IPS-11a (cell line): ENCODE data around the gene PSMD9.
A peak's percentile ranks its signal among the peaks of the same experiment; 100 is the strongest.
"Not testable (repeated sequence)": the region's sequence is repeated elsewhere in the genome, so short reads cannot be mapped to it uniquely, and the experiment has no call there.

ENCODE experiments used
- H3K4me3 ChIP-seq: one replicate; pipeline ENCODE4 v1.5.1; 2013; ENCODE audit warnings: low read depth, low read length, control low read depth

The PSMD9 gene

DNA sequence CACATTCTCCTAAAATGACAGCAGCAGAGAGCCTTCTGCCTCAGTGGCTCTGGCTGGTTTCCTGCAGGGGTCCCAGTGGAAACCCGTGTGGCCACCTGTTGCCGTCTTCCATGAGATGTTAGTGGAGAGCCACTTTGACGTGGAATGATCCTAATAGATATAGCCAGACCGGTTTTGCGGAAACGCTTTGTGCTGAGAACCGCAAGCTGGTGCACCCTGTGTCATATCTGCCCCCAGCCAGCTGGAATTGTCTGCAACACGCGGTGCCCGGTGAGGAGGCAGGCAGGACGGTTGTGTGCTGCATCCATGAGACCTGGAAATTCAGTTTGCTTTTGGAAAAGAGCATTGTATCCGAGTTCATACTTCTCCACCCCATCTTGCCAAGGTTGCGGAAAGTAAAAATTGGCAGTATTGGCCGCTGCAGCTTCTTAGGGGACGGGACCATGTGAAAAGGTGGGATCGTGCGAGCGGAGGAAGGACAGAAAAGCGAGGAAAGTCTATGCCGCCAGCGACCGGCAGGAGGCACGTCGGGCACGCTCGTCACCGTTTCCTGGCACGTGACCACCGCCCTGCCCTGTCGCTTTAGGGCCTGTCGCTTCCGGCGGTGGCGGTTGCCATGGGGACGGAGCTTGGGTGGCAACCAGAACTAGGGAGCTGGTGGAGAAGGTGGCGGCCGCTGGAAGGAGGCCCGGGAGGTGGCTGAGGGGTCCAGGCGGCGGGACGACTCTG is 29.5 kb downstream of the PSMD9 start, which contains the start of gene CFAP251:
Gene CFAP251, plus strand, starts transcription at position 643 of the 729 bp plus-strand sequence. CDS start 2,714 bp downstream, outside the sequence.
- H3K4me3 ChIP-seq = peak within 1 kb of the TSS; percentile 24

DNA sequence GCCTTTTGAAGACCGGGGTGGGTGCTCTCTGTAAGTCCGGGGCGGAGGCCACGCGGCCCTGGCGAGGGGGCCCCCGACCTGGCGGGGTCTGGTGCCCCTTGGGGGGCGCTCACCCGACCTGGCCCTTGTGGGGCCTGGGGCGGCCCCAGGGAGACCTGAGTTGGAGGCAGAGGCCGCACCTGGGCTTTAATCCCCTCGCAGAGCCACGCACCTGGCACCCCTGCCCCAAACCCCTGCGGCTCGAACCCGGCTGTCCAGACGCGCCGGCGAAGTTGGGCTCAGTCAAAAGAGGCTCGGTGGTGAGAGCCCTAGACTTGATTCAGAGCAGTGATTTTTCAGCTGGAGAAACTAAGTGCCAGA is 30.1 kb downstream of the PSMD9 start:
- H3K4me3 ChIP-seq = peak overlapping the region; percentile 24

DNA sequence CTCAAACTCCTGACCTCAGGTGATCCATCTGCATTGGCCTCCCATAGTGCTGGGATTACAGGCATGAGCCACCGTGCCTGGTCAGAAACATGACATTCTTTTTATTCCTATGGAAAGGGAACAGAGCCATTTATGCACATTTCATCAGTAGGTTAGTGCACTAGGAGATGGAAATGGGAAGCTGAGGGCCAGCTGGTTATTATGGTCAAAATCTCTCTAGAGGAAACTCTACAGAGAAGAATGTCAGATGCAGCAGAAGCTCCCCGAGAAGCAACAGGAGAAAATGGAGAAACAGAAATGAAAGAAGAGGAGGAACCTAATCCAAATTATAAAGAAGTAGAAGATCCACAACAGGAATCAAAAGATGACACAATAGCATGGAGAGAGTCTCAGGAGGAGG is 32.5 kb downstream of the PSMD9 start:
- no peak overlapping the region for H3K4me3 ChIP-seq

DNA sequence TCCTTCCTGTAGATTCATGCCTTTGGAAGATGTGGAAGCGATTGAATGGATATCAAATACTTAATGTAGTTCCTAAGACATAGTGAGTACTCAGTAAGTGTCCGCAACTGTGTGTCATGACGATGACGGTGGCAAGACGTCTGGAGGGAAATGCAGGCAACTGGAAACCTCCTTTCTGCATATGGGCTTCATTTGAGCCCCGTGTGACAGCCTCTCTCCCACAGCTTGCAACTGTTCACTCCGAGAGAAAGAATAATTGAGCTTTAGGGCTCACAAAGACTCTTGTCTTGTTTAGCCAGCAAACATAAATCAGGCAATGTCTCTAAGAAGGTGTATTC is 36.7 kb downstream of the PSMD9 start:
- H3K4me3 ChIP-seq = no peak overlapping the region

DNA sequence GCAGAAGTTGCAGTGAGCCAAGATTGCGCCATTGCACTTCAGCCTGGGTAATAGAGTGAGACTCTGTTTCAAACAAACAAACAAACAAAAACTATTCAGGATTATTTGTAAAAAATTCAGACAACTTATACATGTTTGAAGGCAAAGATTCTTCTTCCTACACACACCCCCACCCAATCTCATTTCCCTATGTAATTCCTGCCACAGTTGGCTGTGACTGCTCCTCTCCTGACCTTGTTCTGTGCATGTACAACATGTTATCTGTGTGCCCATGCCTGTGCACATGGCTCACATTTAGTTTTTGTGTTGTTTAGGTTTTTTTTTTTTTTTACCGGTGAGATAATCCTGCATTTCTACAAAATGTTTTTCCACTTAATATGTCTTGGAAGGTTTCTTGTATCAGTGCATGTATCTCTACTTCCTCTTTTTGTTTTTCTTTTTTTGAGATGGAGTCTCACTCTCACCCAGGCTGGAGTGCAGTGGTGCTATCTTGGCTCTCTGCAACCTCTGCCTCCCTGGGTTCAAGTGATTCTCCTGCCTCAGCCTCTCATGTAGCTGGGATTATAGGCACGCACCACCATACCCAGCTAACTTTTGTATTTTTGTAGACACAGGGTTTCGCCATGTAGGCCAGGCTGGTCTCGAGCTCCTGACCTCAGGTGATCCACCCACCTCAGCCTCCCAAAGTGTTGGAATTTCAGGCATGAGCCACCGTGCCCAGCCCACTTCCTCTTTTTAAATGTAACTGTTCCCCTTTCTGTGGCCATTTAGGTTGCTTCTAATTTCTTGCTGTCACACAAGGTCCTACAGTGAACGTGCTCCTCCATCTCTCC is 38.5 kb downstream of the PSMD9 start:
- no peak overlapping the region for H3K4me3 ChIP-seq

DNA sequence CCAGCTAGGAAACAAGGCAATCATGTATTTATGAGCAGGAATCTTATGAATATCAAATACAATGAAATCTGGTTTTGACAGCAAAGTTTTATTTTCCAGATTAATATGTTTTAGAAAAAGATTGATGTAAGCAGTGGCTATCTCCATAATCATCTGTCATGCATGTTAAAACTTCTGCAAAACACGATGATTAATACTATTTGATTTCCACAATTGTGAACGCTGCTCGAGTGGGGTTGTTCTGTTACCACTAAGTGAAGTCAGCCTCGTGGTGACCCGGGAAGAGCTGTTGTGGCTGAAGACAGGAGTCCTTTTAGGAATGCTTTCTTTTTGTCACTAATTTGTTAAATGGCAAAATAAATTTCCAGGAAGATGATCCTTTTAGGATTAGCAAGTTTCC is 39.2 kb downstream of the PSMD9 start:
- no peak overlapping the region for H3K4me3 ChIP-seq

DNA sequence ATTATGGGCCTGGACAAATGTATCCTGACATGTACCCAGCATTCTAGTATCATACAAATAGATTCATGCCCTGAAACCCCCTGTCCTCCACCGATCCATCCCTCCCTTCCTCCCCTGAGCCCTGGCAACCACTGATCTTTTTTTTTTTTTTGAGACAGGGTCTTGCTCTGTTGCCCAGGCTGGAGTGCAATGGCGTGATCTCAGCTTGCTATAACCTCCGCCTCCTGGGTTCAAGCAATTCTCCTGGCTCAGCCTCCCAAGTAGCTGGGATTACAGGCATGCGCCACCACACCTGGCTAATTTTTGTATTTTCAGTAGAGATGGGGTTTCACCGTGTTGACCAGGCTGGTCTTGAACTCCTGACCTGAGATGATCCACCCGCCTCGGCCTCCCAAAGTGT is 41.0 kb downstream of the PSMD9 start:
- H3K4me3 ChIP-seq = not testable (repeated sequence)

DNA sequence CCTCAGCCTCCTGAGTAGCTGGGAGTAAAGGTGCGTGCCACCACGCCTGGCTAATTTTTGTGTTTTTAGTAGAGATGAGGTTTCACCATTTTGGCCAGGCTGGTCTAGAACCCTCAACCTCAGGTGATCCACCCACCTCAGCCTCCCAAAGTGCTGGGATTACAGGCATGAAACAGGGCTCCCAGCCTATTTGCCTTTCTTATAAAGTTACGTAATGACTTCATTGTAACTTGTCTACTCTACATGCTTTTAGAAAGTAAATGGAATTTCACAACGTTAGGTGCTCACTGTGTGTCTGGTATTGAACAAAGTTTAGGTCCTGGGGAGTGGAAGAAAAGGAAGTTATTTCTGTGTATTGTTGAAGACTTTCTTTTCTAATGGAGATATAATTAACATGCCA is 42.3 kb downstream of the PSMD9 start:
- H3K4me3 ChIP-seq = no peak overlapping the region

DNA sequence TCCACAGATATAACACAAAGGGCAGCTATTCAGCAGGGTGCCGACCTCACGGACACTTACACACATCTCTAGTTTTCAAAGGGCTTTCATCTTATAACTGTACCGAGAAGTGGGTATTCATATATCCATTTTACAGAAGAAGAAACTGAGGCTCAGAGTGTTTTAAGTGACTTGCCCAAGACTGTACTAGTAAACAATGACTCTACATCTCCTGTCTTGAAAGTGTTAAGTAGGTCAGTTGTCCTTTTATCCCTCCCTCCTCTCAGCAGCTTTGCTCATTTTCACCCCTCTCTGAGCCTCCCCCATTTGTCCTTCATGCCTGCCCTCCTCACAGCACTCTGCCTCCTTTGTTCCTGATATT is 43.6 kb downstream of the PSMD9 start:
- no peak overlapping the region for H3K4me3 ChIP-seq

DNA sequence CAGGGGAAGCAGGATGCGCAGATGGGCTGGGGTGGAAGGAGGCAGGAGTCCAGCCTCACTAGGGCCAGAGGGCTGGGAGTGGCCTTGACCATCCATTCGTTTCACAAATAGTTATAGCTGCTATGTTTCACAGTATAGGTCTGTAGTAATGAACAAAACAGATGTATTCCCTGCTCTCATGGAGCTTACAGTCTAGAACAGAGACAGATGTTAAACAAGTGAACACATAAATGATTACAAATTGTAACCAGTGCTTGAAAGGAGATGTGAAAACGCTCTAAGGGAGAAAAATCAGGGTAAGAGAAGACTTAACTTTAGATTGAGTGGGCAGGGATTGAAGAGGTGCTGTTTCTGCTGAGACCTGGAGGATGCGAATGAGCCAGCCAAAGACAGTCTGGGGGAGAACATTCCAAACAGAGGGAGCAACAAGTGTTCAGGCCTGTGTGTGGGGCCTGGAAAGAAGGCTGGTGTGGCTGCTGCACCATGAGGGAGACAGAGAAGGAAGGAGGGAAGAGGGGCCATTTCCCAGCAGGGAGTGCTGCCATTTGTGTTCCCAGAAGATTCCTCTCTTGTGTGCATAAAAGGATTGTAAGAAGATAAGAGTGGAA is 44.4 kb downstream of the PSMD9 start:
- H3K4me3 ChIP-seq = no peak overlapping the region

DNA sequence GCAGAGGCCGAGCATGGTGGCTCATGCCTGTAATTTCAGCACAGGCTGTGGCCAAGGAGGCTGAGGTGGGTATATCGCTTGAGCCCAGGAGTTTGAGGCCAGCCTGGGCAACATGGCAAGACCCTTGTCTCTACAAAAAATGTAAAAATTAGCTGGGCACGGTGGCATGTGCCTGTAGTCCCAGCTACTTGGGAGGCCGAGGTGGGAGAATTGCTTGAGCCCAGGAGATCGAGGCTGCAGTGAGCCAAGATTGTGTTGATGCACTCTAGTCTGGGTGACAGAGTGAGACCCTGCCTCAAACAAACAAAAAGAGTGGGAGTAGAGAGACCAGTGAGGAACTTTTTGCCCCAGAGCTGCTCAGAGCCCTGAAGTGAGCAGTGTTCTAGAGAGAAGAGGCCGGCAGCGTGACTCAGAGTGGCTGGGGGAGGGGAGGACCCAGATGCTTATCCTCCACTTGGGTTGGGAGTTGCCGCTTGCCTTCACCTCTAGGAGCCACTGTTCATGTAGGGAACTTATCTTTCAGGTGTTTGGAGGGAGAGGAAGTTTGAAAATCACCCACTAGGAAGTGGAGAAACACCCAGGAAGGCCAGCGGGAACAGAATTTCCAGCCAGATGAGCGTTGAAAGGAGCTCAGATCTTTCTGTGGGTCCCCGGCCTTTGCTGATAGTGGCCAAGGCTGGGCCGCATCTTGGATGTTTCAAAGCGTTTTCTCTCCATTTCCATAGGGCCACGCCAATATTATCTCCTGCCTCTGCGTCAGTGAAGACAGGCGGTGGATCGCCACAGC is 45.1 kb downstream of the PSMD9 start:
- no peak overlapping the region for H3K4me3 ChIP-seq

DNA sequence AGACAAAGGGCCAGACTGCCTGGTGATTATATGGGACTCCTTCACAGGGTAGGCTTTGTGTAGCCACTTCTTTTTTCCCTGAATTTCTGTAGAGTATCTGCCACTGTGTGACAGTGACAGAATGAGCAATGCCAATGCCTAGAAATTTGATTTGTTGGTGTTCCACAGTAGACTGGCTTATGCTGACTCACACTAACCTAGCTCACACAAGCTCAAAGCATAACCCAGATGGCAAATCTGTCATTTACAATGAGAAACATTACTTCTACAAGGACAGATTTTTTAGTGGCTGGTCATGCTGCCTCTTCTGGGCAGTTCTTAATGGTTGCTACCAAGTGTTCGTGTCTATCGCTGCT is 45.7 kb downstream of the PSMD9 start:
- no peak overlapping the region for H3K4me3 ChIP-seq

DNA sequence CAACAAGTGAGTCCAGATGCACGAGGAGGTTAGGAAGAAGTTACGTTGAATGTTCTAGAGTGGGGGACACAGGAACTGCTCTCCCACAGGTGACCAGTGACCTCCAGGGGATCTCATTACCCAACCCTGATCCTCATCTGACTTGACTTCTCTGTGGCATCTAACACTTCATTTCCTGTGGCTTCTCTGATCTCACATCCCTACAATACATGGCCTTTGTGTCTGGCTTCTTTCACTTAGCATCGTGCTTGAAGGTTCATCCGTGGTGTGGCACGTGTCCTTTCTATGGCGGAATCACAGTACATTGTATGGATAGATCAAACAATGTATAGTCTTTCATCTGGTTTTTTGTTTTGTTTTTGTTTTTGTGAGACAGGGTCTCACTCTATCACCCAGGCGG is 49.1 kb downstream of the PSMD9 start:
- H3K4me3 ChIP-seq = no peak overlapping the region

DNA sequence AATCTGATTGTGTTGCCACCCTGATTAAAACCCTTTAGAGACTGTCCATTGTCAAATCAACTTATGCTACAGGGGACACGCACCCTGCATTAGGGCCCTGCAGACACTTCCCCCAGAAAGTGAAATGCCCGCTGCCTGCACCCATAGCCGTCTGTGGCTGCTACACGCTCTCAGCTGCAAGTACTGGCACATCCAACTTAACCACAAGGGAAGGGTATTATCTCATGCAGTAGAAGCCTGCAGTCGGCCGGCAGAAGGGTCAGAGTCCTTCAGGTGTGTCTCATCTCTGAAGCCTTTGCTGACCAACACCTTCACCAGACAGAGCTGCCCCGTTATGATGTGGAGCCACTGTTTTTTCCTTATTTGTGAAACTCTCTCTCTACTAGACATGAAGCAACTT is 50.6 kb downstream of the PSMD9 start:
- H3K4me3 ChIP-seq = no peak overlapping the region

DNA sequence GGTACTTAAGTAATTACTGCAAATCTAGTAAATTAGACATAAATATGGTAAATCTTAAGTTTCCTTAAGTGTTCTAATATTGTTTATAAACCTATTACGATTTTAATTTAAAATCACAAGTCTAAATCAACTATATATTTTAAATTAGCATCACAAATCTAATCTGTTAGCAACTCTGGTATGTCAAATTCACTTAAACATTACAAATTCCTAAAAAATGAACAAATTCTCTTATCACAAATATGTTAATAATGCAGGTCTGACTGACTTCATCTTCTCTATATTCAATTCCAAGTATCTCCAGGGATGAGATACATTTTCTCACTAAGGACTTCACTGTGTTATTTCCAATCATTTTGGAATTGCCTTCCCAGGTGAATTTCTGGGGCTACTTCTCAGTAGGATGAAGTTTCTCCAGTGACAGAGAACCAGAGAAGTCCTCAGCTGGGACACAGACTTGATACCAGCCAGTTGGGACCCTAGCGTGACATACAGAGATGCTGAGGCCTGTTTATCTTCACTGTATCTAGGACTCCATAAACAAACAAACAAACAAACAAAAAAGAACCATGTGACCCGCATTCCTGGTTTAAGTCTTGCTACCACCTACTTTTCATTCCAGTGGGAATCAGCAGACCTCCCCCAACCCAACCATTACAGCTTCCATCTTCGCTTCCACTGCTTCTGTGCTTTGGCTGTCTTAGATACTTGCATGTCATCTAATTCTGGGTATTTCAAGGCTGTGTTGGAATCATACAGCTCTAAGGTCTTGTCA is 51.6 kb downstream of the PSMD9 start:
- H3K4me3 ChIP-seq = no peak overlapping the region

DNA sequence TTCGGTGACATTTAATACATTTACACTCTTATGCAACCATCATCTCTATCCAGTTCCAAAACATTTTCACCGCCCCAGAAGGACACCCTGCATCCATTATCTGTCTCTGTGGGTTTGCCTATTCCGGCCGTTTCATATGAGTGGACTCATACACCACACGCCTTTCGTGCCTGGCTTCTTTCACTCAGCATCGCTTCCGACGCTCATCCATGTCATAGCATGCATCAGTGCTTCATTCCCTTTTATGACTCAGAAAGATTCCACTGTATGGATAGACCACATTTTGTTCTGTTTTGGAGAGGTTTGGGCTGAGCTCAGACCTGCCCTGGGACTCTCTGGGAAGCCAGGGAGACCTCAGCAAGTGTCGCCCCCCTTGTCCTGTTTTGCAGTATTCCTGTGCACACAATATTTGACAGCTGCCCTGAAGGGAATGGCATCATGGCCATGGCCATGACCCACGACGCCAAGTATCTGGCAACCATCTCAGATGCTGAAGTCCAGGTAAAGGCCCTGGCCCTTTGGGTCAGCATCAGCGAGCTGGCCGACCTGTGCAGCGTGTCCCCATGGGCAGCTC is 53.6 kb downstream of the PSMD9 start:
- H3K4me3 ChIP-seq = no peak overlapping the region

DNA sequence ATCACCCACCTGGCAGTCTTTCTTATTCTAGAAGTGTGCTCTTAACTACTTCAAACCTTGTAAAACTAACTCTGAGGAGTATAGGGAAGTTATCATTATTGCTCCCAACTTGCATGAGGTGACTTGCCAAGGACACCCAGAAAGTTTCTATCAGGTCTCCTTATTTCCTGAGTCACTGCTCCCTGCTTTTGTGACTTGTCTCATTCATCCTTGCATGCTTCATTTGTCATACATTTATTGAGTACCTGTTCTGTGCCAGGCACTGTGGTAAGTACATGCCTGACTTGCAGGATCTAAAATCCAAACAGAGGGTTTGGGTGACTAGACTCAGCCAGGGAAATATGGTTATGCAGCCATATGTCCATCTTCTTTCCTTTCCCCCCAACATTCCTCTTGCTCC is 55.3 kb downstream of the PSMD9 start:
- no peak overlapping the region for H3K4me3 ChIP-seq

DNA sequence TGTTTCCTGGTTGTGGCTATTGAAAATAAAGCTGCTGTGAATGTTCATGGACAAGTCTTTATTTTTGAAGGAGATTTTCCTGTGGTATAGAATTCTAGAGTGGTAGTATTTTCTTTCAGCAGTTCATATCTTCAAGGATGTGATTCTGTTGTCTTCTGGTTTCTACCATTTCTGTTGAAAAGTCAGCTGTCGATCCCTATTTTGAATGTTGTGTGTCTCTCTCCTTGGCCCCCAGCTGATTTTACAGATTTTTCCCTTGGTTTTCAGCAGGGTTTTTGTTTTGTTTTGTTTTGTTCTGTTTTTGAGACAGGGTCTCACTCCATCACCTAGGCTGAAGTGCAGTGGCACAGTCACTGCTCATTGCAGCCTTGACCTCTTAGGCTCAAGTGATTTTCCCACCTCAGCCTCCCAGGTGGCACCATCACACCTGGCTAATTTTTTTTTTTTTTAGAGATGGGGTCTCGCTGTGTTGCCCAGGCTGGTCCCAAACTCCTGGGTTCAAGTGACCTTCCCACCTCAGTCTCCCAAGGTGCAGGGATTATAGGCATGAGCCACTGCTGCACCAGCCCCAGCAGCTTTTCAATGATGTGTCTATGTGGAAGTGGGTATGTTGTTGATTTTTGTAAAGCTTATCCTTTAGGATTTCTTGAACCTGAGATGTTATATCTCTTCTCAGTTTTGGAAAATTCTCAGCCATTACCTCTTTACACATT is 57.9 kb downstream of the PSMD9 start:
- no peak overlapping the region for H3K4me3 ChIP-seq

DNA sequence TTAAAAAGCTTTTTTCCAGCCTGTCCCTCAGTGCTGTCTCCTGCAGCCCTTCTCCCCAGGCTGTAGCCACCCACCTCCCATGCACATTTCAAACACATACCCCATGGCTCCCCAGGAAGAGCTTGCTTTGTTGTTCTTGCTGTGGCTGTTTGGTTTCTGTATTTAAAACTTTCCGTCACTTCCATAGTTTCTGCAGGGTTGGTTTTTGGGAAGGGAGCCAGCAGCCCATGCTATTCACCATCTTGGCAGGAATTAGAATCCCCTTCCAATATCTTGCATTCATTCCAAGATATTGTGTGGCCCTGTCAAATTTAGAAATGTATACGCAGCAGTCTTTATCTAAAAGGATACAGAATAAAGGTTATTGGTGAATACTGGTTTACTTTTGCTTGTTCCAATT is 59.4 kb downstream of the PSMD9 start:
- H3K4me3 ChIP-seq = no peak overlapping the region
